IPS-15b (cell line): ENCODE data around the gene FLNA.

ENCODE experiments used
- H3K27me3 ChIP-seq: one replicate; pipeline ENCODE4 v1.6.1; 2013; ENCODE audit warnings: low read length; ENCODE audit not compliant: control insufficient read depth, insufficient read depth
- H3K36me3 ChIP-seq: one replicate; pipeline ENCODE4 v1.6.1; 2013; ENCODE audit warnings: low read length; ENCODE audit not compliant: control insufficient read depth, insufficient read depth
- H3K4me1 ChIP-seq: one replicate; pipeline ENCODE4 v1.6.1; 2013; ENCODE audit warnings: mild to moderate bottlenecking, low read length; ENCODE audit not compliant: control insufficient read depth, insufficient read depth
- H3K4me3 ChIP-seq: one replicate; pipeline ENCODE4 v1.5.1; 2013; ENCODE audit warnings: low read depth, low read length
- H3K9ac ChIP-seq: one replicate; pipeline ENCODE4 v1.6.1; 2013; ENCODE audit warnings: low read depth, mild to moderate bottlenecking, low read length
- H3K9me3 ChIP-seq: one replicate; pipeline ENCODE4 v1.6.1; 2013; ENCODE audit warnings: mild to moderate bottlenecking, low read length; ENCODE audit not compliant: control insufficient read depth, insufficient read depth

Gene FLNA

DNA sequence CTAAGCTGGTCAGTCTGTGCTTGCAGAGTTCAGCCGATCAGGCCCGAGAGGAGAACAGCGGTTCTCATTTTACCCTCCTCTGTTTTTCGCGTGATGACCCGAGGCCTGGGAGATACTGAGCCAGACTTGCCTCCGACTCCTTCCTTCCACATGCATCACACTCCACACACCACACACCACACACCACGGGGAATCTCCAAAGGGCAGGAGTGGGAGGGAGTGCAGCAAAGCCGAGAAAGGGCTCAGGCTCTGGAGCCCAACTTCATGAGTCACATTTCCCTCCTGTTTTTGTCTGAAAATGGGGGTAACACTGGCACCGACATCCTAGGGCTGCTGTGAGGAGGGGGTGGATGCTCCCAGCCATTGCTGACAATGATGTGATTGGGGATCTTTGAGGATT, 39.9 kb downstream of the FLNA start:
- H3K9ac ChIP-seq = no peak overlapping the region
- no peaks in the 10 kb centered on the region for H3K36me3 ChIP-seq
- no peaks in the 10 kb centered on the region for H3K4me1 ChIP-seq
- no peak overlapping the region for H3K4me3 ChIP-seq
- H3K9me3 ChIP-seq = no peaks in the 10 kb centered on the region
- no peaks in the 10 kb centered on the region for H3K27me3 ChIP-seq

DNA sequence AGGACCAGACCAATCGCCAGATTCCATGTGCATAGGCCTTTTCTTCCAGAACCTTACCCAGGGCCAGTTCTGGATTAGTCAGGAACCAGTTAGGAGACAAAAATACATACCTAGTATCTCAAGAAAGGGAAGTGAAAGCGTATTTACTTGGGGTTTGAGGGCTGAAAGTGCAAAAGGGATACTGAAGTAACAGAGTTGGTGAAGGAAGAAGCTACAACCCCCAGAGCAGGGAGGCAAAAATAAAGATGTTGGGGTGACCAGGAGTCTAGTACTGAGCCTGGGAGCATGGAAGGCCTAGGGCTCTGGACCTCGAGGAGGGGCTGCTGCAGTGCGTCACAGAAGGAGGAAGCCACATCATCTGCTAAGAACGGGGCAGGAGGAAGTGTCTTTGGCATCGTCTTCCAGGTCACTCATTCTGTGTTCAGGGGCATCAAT, 40.6 kb downstream of the FLNA start:
- no peak overlapping the region for H3K4me3 ChIP-seq
- peaks cover 3% of the 10 kb centered on the region for H3K9me3 ChIP-seq
- no peaks in the 10 kb centered on the region for H3K36me3 ChIP-seq
- no peak overlapping the region for H3K9ac ChIP-seq
- H3K4me1 ChIP-seq = no peaks in the 10 kb centered on the region
- no peaks in the 10 kb centered on the region for H3K27me3 ChIP-seq

DNA sequence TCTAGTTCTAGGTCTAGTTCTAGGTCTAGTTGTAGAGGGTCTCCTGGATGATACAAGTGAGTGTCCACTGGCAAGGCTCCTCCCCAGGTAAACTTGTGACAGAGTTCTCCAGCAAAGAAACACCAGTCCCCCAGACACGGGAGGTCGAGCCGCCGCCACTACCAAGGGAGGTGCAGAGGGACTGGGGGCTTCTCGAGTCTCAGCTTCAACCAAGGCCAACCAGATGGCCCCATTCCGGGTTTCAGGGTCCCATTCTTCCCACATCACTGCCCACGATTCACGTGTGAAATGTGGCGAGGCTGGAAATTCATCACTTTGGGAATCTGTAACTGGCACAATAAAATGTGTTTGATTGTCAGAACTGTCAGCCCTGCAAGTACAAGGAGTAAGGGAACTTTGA, 41.3 kb downstream of the FLNA start:
- H3K27me3 ChIP-seq = no peaks in the 10 kb centered on the region
- H3K9me3 ChIP-seq = peaks cover 5% of the 10 kb centered on the region
- H3K9ac ChIP-seq = no peak overlapping the region
- no peak overlapping the region for H3K4me3 ChIP-seq
- no peaks in the 10 kb centered on the region for H3K36me3 ChIP-seq
- no peaks in the 10 kb centered on the region for H3K4me1 ChIP-seq

DNA sequence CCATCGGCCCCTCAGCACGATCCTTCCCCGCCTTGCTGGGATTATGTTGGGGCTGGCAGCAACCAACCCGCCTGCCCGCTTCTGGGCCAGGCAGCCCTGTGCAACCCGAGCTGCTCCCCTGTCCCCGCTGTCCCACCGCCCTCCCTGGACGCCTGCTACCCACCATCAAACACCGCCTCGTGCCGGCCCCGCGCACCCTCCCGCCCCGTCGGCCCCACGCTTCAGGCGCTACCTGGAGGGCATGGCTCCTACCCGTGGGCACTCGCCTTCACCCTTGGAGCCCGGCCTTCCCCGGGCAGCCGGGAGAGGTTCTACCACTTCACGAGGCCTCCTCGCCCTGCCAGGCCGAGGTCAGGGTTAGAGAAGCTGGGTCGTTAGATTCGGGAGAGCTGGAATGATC, 41.9 kb downstream of the FLNA start:
- H3K4me1 ChIP-seq = no peaks in the 10 kb centered on the region
- no peaks in the 10 kb centered on the region for H3K36me3 ChIP-seq
- peaks cover 5% of the 10 kb centered on the region for H3K9me3 ChIP-seq
- H3K9ac ChIP-seq = no peak overlapping the region
- no peaks in the 10 kb centered on the region for H3K27me3 ChIP-seq
- no peak overlapping the region for H3K4me3 ChIP-seq

DNA sequence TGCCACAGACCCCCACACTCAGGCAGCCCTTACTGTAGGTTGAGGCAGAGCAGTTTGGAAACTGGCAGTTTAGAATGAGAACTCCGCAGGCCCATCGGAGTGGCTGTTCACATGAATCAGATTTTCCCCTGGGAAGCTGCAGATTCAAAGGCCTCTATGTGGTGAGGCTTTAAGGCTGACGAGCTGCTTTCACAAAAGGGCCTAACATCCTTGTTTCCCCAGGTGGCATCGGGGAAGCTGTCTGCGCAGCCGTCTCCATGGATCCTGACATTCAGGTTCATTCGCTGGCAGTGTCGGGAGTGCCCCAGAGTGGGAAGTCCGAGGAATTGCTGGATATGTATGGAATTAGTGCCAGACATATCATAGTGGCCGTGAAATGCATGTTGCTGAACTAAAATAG, 45.1 kb downstream of the FLNA start:
- no peaks in the 10 kb centered on the region for H3K36me3 ChIP-seq

DNA sequence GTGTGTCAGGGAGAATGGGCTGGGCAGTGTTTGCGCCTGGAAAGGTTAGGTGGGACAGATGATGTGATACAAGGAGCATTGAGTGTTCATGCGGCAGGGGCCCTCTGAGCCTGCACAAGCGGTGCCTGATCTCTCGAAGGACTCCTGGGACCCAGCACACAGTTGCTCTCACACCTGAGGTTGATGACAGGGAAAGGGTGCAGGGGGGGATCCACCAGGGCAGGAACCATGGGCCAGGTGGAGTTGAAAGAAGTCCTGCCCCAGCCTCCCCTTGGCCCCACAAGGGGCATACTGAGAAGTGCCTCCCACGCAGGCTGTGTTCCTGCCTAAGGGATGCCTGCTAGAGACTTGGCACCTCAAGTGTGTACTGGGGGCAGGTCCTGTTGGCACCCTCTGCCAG, 45.8 kb downstream of the FLNA start:
- H3K4me1 ChIP-seq = no peaks in the 10 kb centered on the region
- no peak overlapping the region for H3K9ac ChIP-seq
- no peak overlapping the region for H3K4me3 ChIP-seq
- H3K27me3 ChIP-seq = no peaks in the 10 kb centered on the region
- H3K9me3 ChIP-seq = peaks cover 5% of the 10 kb centered on the region
- no peaks in the 10 kb centered on the region for H3K36me3 ChIP-seq

More for the DNA sequence above, 45.1 kb downstream of the FLNA start:
- Histone ChIP-seq H3K9ac (no peak overlapping the region), H3K4me1 (no peaks in the 10 kb centered on the region), H3K27me3 (no peaks in the 10 kb centered on the region), H3K9me3 (peaks cover 5% of the 10 kb centered on the region), H3K4me3 (no peak overlapping the region)

DNA sequence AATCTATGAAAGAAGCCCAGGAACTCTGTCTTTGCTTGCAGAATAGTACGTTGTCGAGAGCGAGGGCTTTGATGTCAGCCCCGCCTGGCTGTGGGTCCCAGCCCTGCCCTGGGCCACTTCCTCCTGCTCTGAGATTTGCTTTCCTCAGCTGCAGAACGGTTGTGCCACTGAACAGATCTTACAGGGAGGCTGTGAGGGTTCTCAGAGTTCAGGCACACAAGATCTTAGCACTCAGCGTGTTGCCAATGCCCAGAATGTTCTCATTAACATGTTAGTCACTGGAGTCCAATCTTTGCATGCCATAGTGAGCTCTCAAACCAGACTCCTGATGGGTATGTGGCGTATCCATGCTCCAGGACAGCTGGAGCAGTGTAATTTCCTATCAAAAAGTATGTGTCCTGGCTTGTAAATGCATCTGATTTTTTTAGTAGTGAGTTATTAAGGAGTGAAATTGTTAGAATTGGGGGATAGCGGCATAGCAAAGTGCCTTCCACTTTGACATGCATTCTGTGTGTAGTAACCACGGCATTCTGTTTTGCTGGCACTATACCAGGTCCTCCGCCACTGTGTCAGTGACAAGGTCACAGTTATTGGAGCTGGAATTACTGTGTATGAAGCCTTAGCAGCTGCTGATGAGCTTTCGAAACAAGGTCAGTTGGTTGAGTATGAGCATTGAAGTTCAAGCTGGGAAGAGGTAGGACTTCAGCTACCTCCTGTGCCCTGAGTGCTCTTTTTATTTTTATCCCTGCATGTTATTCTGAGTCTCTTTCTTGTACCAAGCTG, 47.2 kb downstream of the FLNA start:
- Histone ChIP-seq H3K9me3 (peaks cover 5% of the 10 kb centered on the region), H3K36me3 (no peaks in the 10 kb centered on the region), H3K9ac (no peak overlapping the region), H3K4me1 (no peaks in the 10 kb centered on the region), H3K4me3 (no peak overlapping the region), H3K27me3 (no peaks in the 10 kb centered on the region)

DNA sequence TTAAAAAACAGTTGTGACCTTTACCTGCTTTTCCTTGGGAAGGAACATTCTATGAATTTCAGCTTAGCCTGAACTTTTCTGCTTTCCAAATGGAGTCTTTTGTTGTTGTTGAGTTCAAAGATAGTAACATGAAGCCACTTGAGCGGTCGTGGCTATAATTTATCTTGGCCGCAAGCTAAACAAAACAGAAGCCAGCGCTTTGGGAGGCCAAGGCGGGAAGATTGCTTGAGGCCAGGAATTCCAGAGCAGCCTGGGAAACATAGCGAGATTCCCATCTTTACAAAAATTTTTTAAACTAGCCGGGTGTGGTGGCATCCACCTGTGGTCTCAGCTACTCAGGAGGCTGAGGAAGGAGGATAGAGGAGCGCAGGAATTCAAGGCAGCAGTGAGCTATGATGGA, 48.9 kb downstream of the FLNA start:
- H3K4me1 ChIP-seq = no peaks in the 10 kb centered on the region
- peaks cover 5% of the 10 kb centered on the region for H3K9me3 ChIP-seq

DNA sequence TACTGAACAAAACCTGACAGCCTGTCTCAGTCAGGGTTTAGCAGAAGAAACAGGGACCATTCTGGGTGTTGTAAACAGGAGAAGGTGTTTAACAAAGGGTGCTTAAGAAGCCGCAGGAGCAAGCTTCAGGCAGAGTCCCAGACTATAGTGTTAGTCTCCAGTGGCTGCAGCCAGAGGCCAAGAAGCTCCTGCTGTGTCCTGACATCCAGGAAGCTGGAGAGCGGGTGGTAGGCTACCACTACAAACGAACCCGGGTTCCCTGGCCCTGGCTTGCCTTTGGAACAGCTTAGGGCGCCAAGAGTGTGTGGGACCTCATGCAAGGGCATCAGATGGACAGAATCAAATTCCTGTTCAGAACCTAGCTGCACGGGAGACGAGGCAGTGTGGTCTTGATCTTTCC, 50.9 kb downstream of the FLNA start:
- Histone ChIP-seq H3K36me3 (no peaks in the 10 kb centered on the region), H3K27me3 (no peaks in the 10 kb centered on the region), H3K9ac (no peak overlapping the region)

More for the DNA sequence above, 48.9 kb downstream of the FLNA start:
- Histone ChIP-seq H3K27me3 (no peaks in the 10 kb centered on the region), H3K9ac (no peak overlapping the region), H3K36me3 (no peaks in the 10 kb centered on the region), H3K4me3 (no peak overlapping the region)

DNA sequence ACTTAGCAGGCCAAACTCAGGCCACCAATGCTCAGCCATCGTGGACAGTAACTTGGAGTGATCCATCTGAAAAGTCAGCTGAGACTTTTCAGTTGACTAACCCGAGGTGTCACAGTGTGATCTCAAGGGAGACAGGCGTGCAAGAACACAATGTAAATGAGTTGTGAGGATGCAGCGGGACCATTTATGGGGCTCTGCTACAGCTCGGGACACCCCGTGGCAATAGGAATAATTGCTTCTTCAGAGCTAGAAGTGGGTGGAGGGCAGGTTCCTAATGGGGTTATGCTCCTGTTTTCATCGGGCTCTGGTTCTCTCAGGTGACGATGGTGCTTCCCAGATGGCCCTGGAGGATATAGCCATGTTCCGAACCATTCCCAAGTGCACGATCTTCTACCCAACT, 51.5 kb downstream of the FLNA start:
- Histone ChIP-seq H3K4me3 (no peak overlapping the region), H3K4me1 (no peaks in the 10 kb centered on the region), H3K27me3 (no peaks in the 10 kb centered on the region), H3K9me3 (no peaks in the 10 kb centered on the region), H3K9ac (no peak overlapping the region), H3K36me3 (no peaks in the 10 kb centered on the region)

More for the DNA sequence above, 50.9 kb downstream of the FLNA start:
- Histone ChIP-seq H3K4me1 (no peaks in the 10 kb centered on the region), H3K4me3 (no peak overlapping the region), H3K9me3 (no peaks in the 10 kb centered on the region)

DNA sequence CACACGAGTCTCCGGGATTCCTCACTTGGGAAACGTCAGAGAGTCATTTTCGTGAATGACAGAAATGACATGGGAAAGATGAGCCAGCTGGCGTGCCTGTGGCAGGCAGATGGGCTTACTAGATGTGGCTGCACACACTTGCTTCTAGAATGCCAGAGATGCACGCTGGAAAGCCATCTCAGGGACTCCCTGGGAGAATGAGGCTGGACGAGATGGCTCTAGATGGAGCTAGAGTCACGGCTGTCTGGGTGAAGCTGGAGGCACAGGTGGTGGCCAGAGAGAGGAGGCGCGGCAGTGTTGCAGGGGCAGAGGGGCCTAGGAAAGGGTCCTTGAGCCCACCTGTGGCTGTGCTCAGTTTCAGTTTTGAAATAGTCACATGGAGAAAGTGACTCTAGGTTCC, 52.8 kb downstream of the FLNA start:
- Histone ChIP-seq H3K9ac (no peak overlapping the region), H3K4me3 (no peak overlapping the region), H3K27me3 (no peaks in the 10 kb centered on the region), H3K9me3 (no peaks in the 10 kb centered on the region), H3K36me3 (no peaks in the 10 kb centered on the region), H3K4me1 (no peaks in the 10 kb centered on the region)

DNA sequence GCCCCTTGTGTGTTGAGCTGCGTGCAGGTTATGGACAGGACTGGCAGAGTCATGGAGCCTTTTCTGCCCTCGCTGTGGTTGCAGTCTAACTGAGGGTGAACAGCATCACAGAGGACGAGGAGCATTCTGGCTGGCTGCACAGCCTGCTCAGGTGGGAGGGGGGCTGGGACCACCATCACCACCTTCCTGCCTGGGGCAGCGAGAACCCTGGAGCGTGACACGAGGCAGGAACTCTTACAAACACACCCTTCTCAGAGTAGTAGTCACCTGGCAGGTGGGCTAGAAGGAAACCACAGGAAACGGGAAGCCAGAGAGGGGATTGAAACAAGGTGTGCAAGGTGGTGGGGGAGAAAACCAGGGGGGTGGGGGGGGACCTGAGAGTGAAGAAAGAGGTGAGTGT, 53.3 kb downstream of the FLNA start:
- no peaks in the 10 kb centered on the region for H3K27me3 ChIP-seq
- no peaks in the 10 kb centered on the region for H3K4me1 ChIP-seq
- H3K9me3 ChIP-seq = no peaks in the 10 kb centered on the region
- H3K4me3 ChIP-seq = no peak overlapping the region
- no peaks in the 10 kb centered on the region for H3K36me3 ChIP-seq
- no peak overlapping the region for H3K9ac ChIP-seq
